B cell (primary cell): ENCODE measurements around the gene CPNE1. TPM values are rescaled to one million over a fixed set of nuclear protein-coding genes. Genes with fewer than 3 reads are reported as not detected.

ENCODE experiments used
- ATAC-seq: fragments of 200-7000 bp; cut with Tn5 transposase; one replicate; pipeline ENCODE4 v1.10.0; 2021; ENCODE audit warnings: low read depth, mild to moderate bottlenecking, moderate number of reproducible peaks, moderate library complexity
- CTCF ChIA-PET: fragments of 350-600 bp; sonication (Branson Sonifier 250); formaldehyde crosslinking; loops from one replicate; lab custom pipeline; 2021; ENCODE audit warnings: antibody characterized with exemption, inconsistent platforms; lab: Charles Lee
- POLR2A ChIA-PET: fragments of 350-600 bp; sonication (Branson Sonifier 250); formaldehyde crosslinking; loops from one replicate; lab custom pipeline; 2021; ENCODE audit warnings: antibody characterized with exemption; lab: Charles Lee
- DNase-seq: peaks from one replicate; pipeline ENCODE4 v3.0.0; 2013
- H2AFZ ChIP-seq: 2 replicates; pipeline ENCODE4 v1.6.1; 2012; ENCODE audit warnings: mild to moderate bottlenecking, low read depth, low read length; ENCODE audit not compliant: insufficient read depth, poor library complexity, severe bottlenecking
- H3K27ac ChIP-seq, 2 donors: 1 replicate in 1 of 2; 2 replicates in 1 of 2; pipeline ENCODE4 v1.5.1; 2012 to 2013; ENCODE audit warnings: low read length in 2 of 2, mild to moderate bottlenecking in 2 of 2, moderate library complexity in 1 of 2
- H3K27me3 ChIP-seq, 4 experiments: fragments of 200-600 bp in 1 of 4; sonication (generic) in 1 of 4; replicated peaks in 1 of 4; 1 replicate in 2 of 4; 2 replicates in 2 of 4; pipeline versions ENCODE4 v1.6.1 to v1.7.0; 2013 to 2016; ENCODE audit warnings: low read length in 3 of 4, mild to moderate bottlenecking in 2 of 4, mixed read lengths in 1 of 4, moderate library complexity in 1 of 4; ENCODE audit not compliant: insufficient read depth in 4 of 4, control insufficient read depth in 3 of 4; ENCODE audit errors: control extremely low read depth in 1 of 4
- H3K36me3 ChIP-seq, 2 experiments: replicated peaks in 1 of 2; 1 replicate in 1 of 2; 2 replicates in 1 of 2; pipeline versions ENCODE4 v1.6.1 to v1.7.1; 2013; ENCODE audit warnings: low read length in 1 of 2; ENCODE audit not compliant: insufficient read depth in 2 of 2, control insufficient read depth in 1 of 2; ENCODE audit errors: control extremely low read depth in 1 of 2, extremely low read depth in 1 of 2
- H3K4me1 ChIP-seq, 2 donors: fragments of 200-600 bp in 1 of 2; sonication (generic) in 1 of 2; 1 replicate in 1 of 2; 2 replicates in 1 of 2; pipeline versions ENCODE4 v1.5.1 to v1.6.1; 2013 to 2017; ENCODE audit warnings: low read length in 2 of 2; ENCODE audit not compliant: control insufficient read depth in 2 of 2, insufficient read depth in 2 of 2
- H3K4me2 ChIP-seq: replicated peaks from 2 replicates; pipeline ENCODE3; 2012; ENCODE audit warnings: mild to moderate bottlenecking, low read depth, low read length; ENCODE audit not compliant: poor library complexity, severe bottlenecking
- H3K4me3 ChIP-seq, 5 experiments: fragments of 200-600 bp in 1 of 5; sonication (generic) in 1 of 5; 1 replicate in 3 of 5; 2 replicates in 2 of 5; pipeline versions ENCODE4 v1.5.1 to v1.7.0; 2011 to 2016; ENCODE audit warnings: low read length in 4 of 5, mild to moderate bottlenecking in 4 of 5, low read depth in 2 of 5, control low read depth in 1 of 5, moderate library complexity in 1 of 5; ENCODE audit not compliant: insufficient read depth in 1 of 5; ENCODE audit errors: control extremely low read depth in 1 of 5, extremely low read depth in 1 of 5
- H3K79me2 ChIP-seq: fragments of 200-600 bp; sonication (generic); one replicate; pipeline ENCODE4 v1.6.0; 2016; ENCODE audit warnings: low read length; ENCODE audit not compliant: control insufficient read depth, insufficient read depth
- H3K9ac ChIP-seq: fragments of 200-600 bp; sonication (generic); 2 replicates; pipeline ENCODE4 v1.6.1; 2017; ENCODE audit warnings: mild to moderate bottlenecking, low read length, moderate library complexity
- H3K9me3 ChIP-seq, 3 donors: one replicate each; pipeline versions ENCODE4 v1.6.1 to v1.7.1; 2013; ENCODE audit warnings: low read length in 2 of 3; ENCODE audit not compliant: control insufficient read depth in 2 of 3, insufficient read depth in 1 of 3; ENCODE audit errors: control extremely low read depth in 1 of 3
- H4K20me1 ChIP-seq: 2 replicates; pipeline ENCODE4 v1.6.0; 2012; ENCODE audit warnings: mild to moderate bottlenecking, low read length; ENCODE audit not compliant: insufficient read depth, control insufficient read depth, poor library complexity, severe bottlenecking
- H3K27ac Mint-ChIP-seq: one replicate; pipeline ENCODE4 v1.8.0; 2021; ENCODE audit warnings: mixed read lengths
- H3K27me3 Mint-ChIP-seq: one replicate; pipeline ENCODE4 v1.8.0; 2021; ENCODE audit warnings: mixed read lengths
- H3K4me1 Mint-ChIP-seq: one replicate; pipeline ENCODE4 v1.8.0; 2021; ENCODE audit warnings: mixed read lengths
- H3K4me3 Mint-ChIP-seq: one replicate; pipeline ENCODE4 v1.8.0; 2021; ENCODE audit warnings: mixed read lengths
- H3K9me3 Mint-ChIP-seq: one replicate; pipeline ENCODE4 v1.8.0; 2022; ENCODE audit warnings: mixed read lengths; ENCODE audit not compliant: insufficient read depth
- CTCF ChIP-seq: fragments of 200-600 bp; IDR thresholded peaks from one replicate; pipeline ENCODE4 v1.8.0; 2022; ENCODE audit warnings: antibody characterized with exemption, mild to moderate bottlenecking
- EZH2 ChIP-seq: IDR thresholded peaks from 2 replicates; pipeline ENCODE4 v1.6.1; 2012; ENCODE audit warnings: borderline replicate concordance, low read depth, mild to moderate bottlenecking, moderate library complexity, low read length; ENCODE audit not compliant: insufficient read depth, poor library complexity, severe bottlenecking
- WGBS: methylation state at CpG from one replicate; pipeline ENCODE4 v1.1.5; 2013; ENCODE audit warnings: missing lambda C conversion rate; ENCODE audit not compliant: insufficient coverage; 5-methylcytosine and 5-hydroxymethylcytosine counted together
- intact Hi-C: fragments of 100-400 bp; cut with micrococcal nuclease; formaldehyde crosslinking; loops from one replicate; pipeline ENCODE4 v1.10.0; 2022
- polyA plus RNA-seq: library from polyadenylated mRNA; depleted of rRNA; stranded (reverse); fragments of >200 nt; gene quantifications from 2 replicates; pipeline ENCODE4 v1.2.3, GENCODE V29; 2012
- total RNA-seq, 2 donors: library from RNA; stranded (reverse); fragments of 120-200 nt in 1 of 2; gene quantifications; 1 replicate in 1 of 2; 2 replicates in 1 of 2; pipeline versions ENCODE4 v1.2.3 to v1.2.4, GENCODE V29; 2013 to 2022

Gene CPNE1
- total and polyA plus RNA-seq, 2 donors (not counting 1 experiment from before 2014, with no cell fraction given), result 321 to 323 TPM

- no peaks in the 10 kb centered on the region for H4K20me1 ChIP-seq
- intact Hi-C loops, result no loop called here
- CTCF ChIA-PET, result interaction anchor here (0.9 kb wide), 1 partner anchor 20 kb away, joined by 3 read pairs; no protein-coding TSS in a partner anchor
- H3K4me3 ChIP-seq, result no peak overlapping the region
- peaks cover 16 to 17% of the 10 kb centered on the region in 2 donors for H3K4me1 ChIP-seq
- no peak for DNase-seq
- H3K79me2 ChIP-seq, result no peaks in the 10 kb centered on the region
- POLR2A ChIA-PET, result interaction anchor here (0.6 kb wide), 1 partner anchor 40 kb away, joined by 4 read pairs; no protein-coding TSS in a partner anchor
- no peak overlapping the region for H2AFZ ChIP-seq
- peaks cover 44% of the 10 kb centered on the region for H3K27me3 Mint-ChIP-seq
- H3K9ac ChIP-seq, result no peak overlapping the region
- H3K4me2 ChIP-seq, result no peak overlapping the region
- no peaks in the 10 kb centered on the region for H3K9me3 Mint-ChIP-seq
- H3K27ac ChIP-seq, result no peak overlapping the region
- H3K36me3 ChIP-seq, result no peaks in the 10 kb centered on the region
- H3K4me1 Mint-ChIP-seq, result peaks cover 12% of the 10 kb centered on the region
- TF ChIP-seq CTCF (no peak), EZH2 (no peak)
- no peak for ATAC-seq
- peaks cover 0 to 40% (median 15%) of the 10 kb centered on the region in 4 experiments for H3K27me3 ChIP-seq
- 86% methylated on average over 20 of the region's 22 CpGs for WGBS
- H3K27ac Mint-ChIP-seq, result no peak overlapping the region
- no peak overlapping the region for H3K4me3 Mint-ChIP-seq
- peaks cover 0 to 6% (median 0%) of the 10 kb centered on the region in 3 donors for H3K9me3 ChIP-seq
Observed at GRCh38 chr20:35598899-35599775, 65.6 kb downstream of the CPNE1 start.

- POLR2A ChIA-PET, result interaction anchor here (0.6 kb wide), 1 partner anchor 345 kb away, joined by 4 read pairs; no protein-coding TSS in a partner anchor
- CTCF ChIA-PET, result no interaction called here
Observed at GRCh38 chr20:35598476-35598875, 66.2 kb downstream of the CPNE1 start.

More at GRCh38 chr20:35598476-35598875, 66.2 kb downstream of the CPNE1 start:
- Histone ChIP-seq H3K9ac (no peak overlapping the region), H3K79me2 (no peaks in the 10 kb centered on the region), H3K9me3 (peaks cover 0 to 6% (median 0%) of the 10 kb centered on the region in 3 donors), H3K4me1 (peaks cover 16 to 17% of the 10 kb centered on the region in 2 donors), H4K20me1 (no peaks in the 10 kb centered on the region), H3K4me2 (no peak overlapping the region), H3K36me3 (no peaks in the 10 kb centered on the region), H2AFZ (no peak overlapping the region), H3K4me3 (no peak overlapping the region), H3K27ac (no peak overlapping the region), H3K27me3 (peaks cover 0 to 40% (median 15%) of the 10 kb centered on the region in 4 experiments)
- DNase-seq (no peak), ATAC-seq (no peak)
- no peaks in the 10 kb centered on the region for H3K9me3 Mint-ChIP-seq
- H3K4me3 Mint-ChIP-seq, result no peak overlapping the region
- TF ChIP-seq CTCF (no peak), EZH2 (no peak)
- intact Hi-C loops, result no loop called here
- H3K4me1 Mint-ChIP-seq, result peaks cover 12% of the 10 kb centered on the region
- no peak overlapping the region for H3K27ac Mint-ChIP-seq
- peaks cover 43% of the 10 kb centered on the region for H3K27me3 Mint-ChIP-seq
- 97% methylated on average over 3 of the region's 7 CpGs for WGBS
